Stimulated activated CD8-positive, alpha-beta memory T cell treated with anti-CD3 and anti-CD28 coated beads, Interleukin-12 subunit alpha, Interleukin-12 subunit beta, amount 100 ng/mL, for 1 hour (primary cell): ENCODE results near the gene NAIP.
"Not testable (repeated sequence)": the region's sequence is repeated elsewhere in the genome, so short reads cannot be mapped to it uniquely, and the experiment has no call there.

Experiments used
- DNase-seq: peaks from one replicate; pipeline ENCODE4 v3.0.0-alpha.2; 2020; ENCODE audit warnings: low read depth

NAIP gene, protein sequence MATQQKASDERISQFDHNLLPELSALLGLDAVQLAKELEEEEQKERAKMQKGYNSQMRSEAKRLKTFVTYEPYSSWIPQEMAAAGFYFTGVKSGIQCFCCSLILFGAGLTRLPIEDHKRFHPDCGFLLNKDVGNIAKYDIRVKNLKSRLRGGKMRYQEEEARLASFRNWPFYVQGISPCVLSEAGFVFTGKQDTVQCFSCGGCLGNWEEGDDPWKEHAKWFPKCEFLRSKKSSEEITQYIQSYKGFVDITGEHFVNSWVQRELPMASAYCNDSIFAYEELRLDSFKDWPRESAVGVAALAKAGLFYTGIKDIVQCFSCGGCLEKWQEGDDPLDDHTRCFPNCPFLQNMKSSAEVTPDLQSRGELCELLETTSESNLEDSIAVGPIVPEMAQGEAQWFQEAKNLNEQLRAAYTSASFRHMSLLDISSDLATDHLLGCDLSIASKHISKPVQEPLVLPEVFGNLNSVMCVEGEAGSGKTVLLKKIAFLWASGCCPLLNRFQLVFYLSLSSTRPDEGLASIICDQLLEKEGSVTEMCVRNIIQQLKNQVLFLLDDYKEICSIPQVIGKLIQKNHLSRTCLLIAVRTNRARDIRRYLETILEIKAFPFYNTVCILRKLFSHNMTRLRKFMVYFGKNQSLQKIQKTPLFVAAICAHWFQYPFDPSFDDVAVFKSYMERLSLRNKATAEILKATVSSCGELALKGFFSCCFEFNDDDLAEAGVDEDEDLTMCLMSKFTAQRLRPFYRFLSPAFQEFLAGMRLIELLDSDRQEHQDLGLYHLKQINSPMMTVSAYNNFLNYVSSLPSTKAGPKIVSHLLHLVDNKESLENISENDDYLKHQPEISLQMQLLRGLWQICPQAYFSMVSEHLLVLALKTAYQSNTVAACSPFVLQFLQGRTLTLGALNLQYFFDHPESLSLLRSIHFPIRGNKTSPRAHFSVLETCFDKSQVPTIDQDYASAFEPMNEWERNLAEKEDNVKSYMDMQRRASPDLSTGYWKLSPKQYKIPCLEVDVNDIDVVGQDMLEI (N-terminal part only)

DNA sequence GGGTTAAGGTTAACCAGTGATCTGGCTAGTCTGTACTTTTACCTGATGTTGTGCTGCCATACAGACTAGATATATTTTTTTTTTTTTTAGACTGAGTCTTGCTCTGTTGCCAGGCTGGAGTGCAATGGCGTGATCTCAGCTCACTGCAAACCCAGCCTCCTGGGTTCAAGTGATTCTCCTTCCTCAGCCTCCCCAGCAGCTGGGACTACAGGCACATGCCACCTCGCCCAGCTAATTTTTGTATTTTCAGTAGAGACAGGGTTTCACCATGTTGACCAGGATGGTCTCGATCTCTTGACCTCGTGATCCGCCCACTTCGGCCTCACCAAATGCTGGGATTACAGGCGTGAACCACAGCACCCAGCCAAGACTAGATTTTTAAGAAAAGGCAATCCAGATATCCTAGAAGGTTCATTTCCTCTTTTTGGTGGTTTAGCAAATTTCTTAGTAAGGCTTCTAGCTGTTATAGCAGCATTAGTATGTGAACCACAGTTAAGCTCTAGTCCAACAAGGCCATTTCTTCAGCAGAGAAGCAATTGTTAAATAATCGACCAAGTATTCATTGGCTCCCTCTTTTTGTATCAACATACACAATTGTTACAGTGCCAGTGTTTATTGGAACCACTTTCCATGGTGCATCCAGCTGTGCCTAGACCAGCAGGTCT, at the start of gene NAIP:
Gene NAIP, minus strand, starts transcription at position 51 of the 665 bp plus-strand sequence. CDS start 12,424 bp downstream, outside the sequence.
- DNase-seq = not testable (repeated sequence)

DNA sequence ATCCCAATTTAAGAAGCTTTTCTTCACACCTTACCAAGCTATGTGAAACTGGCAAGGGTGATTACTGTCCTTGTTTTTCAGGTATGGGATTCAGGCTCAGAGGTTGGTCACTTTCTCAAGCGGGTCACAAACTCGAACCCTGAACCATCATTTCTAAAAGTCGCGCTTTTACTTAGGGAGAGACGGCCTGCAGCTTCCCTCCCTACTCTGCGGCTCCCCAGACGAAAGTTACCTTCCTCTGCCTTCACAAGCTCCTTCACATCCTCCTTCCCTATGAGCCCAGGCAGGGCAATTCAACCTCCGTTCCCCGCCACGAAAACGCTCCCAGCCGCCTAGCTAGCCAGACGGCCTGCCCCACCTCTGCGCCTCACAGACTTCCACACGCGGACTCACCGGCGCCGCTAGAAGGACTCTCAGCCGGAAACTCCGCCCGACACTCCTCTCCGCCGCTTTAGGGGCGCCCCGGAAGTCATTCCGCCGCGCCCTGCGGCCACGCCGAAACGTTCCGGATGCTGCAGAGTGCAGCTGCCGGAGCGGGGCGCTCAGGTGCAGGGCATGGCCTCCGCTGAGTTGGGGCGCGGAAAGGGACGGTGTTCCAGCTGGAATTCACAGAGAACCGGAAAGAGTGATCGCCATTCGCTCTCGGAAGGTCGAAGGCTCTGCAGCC, 42.3 kb upstream of the NAIP start, which contains the start of gene GTF2H2:
Gene GTF2H2, minus strand, starts transcription at position 415 of the 667 bp plus-strand sequence. CDS start 4,913 bp downstream, outside the sequence.
- DNase-seq = not testable (repeated sequence)

DNA sequence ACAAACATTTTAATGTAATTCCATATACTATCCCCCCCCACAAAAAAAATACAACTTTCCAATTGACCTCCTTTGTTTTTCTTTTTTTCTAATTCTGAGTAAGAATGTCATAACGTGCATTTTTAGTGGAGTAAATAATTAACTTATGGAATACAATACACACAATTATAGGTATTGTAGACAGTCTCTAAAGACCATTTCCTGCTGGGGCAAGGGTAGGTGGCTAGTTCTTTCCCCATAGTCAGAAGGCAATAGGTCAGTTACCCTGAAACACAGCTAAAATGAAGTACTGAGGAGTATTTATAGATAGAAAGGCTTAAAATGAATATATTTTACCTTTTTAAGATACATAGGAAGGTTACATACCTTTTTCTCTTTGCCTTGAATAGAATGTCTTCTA, 36.2 kb upstream of the NAIP start:
- DNase-seq = not testable (repeated sequence)

DNA sequence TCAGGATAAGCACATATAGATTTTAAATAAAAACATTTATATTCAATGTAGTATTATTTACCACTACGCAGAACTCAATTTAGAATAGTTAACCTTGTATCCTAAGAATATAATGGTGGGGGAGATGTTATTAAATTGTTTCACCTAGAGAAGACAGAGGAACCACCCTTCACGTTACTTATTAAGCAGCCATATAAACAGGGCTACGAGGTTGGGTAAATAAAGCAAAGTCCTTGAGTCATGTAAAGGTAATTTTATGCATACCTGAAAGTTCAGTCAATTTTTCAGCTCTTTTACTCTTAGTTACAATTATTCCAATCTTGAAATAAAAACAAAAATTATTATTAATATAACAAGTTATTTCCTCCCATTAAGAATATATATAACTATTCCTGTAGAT, 34.3 kb upstream of the NAIP start:
- DNase-seq = not testable (repeated sequence)

DNA sequence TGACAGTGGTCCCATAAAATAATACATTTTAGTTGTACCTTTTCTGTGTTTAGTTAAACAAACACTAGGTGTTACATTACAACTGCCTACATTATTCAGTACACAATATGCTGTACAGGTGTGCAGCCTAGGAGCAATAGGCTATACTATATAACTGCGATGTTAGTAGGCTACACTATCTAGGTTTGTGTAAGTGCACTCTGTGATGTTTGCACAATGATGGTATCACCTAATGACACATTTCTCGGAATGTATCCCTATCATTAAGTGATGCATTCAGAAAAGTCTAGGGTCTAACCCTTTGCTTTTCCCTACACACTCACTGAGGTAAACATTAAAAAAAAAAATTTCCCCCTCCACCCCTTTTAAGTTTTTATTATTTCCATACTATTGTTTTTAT, 19.7 kb upstream of the NAIP start:
- not testable (repeated sequence) for DNase-seq

DNA sequence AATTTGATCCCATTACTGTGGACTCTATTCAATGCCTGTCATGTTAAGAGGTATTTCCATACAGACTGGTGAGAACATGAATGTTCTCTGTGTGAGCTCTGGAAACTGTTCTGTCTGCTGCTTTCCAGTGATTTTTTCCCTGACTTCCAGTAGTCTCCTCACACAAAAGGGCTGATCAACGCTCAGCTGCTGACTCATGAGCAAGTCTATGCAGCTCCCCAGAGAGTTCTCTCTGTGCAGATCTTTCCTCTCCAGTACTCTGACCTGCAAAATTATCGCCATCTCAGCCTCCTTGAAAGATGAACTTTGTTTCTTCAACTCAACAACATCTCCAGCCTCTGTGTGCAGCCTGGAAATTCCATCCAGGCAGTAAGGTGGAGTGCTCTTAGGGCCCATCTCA, 19.0 kb upstream of the NAIP start:
- not testable (repeated sequence) for DNase-seq

DNA sequence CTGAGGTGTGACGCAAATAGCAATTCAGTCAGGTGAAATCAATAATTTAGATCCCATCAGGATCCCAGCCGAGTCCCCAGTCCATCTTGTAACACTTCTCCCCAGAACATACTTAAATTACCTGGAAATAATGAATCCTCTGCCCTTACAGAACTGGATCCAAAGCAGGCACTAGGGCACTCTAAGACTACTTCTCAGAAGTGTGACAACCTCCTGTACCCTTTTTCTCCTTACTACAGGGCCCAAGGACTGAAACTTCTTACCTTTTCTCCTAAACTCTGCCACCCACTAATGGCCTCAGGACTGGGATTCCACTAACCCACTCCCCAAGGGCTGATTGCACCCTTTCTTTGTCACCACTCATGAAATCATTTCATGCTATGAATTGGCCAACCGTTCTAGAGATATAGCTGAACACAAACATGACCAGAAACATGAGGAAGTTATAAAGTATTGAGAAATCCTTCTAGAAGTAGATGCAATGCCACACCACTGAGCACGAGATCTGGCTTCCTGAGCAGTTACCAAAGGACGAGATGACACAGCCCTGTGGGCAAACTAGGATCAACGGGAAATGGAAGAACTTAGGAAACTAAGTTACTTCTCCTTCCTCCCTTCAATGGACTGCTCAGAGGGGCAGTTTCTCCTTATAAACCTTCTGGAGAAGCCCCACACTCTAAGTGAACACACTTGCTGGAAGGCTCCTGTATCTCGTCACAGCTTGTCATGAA, 6.1 kb upstream of the NAIP start:
- DNase-seq = not testable (repeated sequence)

DNA sequence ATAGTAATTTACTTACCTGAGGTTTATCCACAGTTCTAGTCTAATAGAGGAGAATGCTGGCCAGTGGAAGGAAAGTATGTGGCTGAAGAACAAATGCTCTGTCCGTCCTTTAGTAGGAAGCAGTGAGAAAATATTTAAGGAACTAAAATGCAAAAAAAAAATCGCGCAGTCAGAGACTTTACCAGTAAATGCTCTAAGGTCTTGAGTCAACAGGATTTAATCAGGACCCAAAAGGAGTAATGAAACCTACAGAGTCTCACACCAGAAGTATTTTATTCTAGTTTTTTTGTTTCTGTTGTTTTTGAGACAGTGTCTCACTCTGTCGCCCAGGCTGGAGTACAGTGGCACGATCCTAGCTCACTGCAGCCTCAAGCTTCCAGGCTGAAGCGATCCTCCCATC, 4.5 kb downstream of the NAIP start:
- DNase-seq = not testable (repeated sequence)

DNA sequence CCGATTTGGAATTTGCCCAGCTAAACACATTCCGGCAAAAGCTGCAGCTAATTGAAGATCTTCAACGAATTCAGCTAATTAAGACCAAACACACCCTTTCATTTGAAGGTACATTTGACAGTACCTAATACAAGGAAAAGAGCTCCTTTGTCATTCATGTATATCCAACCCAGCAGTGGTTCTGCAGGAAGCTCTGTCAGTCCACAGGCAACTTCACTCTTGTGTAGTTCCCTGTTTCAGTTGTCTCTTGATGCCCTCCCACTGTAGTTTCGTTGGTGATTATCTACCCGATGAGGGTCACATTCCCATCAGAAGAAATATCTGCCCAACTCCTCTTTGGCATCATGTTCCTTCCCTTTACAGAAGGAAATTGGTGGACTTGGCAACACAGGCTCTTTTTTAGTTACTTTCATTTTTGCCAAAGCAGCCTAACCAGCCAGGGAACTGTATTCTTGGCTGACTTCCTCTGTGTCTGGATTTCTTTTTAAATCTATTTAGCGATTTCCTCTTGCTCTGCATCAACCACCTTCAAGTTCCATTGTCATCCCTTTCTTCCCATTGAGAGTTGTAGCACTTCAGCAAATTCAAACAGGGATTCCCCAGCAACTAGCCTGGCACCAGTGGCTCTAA, 6.6 kb downstream of the NAIP start:
- not testable (repeated sequence) for DNase-seq

DNA sequence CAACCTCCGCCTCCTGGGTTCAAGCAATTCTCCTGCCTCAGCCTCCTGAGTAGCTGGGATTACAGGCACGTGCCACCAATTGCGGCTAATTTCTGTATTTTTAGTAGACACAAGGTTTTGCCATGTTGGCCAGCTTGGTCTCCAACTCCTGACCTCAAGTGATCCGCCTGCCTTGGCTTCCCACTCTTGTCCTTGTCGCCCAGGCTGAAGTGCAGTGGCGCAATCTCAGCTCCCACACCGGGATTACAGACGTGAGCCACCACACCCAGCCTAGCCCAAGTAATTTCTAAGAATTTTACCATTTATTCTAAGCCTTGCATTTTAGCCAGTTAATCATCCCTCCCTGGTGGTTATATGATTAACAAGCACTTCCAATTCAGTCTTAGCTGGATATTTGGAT, 11.0 kb downstream of the NAIP start:
- no peak for DNase-seq

DNA sequence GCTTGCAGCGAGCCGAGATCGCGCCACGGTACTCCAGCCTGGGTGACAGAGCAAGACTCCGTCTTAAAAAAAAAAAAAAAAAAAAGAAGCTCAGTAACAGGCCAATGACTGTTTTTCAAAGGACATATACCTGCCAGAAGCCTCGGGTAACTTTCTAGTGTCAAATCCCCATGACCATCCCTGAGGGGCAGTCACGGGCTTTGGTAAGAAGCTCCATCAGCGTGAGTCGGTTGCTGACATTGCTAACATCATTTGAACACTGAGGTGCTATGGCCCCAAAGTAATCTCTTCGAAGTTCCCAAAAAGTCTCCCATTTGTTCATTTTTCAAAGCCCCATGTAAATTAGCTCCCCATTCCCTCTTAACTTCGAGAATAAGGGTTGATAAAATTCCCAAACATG, 11.6 kb downstream of the NAIP start:
- no peak for DNase-seq

DNA sequence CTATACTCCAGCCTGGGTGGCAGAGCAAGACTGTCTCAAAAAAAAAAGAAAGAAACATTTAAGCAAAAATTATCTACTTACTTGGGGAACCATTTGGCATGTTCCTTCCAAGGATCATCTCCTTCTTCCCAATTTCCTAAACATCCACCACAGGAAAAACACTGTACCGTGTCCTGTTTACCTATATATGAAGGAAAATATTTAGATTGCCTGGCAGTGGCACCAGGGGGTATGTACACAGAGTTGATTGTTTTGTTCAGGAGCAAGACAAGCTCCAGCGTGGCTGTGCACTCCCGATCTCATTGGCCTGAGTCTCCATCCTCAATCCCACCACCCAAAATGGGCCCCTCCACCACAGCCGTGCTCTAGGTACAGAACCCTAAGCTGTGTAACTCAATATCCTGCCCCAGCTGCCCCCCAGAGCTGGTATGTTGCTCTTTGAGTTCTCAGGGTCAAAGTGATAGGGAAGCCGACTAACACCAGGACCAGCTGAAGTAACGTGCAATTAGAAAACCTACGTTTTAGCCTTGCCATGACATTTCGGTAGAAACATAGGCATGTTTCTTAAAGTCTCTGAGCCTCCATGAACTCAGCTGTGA, 13.8 kb downstream of the NAIP start:
- no peak for DNase-seq

DNA sequence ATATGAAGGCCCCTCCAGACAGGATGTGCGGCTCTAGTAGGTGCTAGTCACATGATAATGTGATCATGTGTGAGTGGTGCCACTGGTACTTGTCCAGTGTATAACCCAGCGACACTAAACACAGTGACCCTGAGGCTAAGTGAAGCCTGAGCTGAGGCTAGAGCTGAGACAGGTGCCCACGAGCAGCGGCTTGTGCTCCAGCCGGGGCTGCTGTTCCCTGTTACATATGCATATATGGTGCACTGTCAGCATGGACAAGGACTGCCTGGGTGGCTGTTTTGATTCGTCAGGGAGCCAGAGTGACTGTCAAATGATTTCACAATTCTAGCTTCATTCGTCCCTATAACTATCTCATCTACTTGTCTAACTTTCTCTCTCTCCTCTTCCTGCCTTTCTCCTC, 18.2 kb downstream of the NAIP start:
- DNase-seq = not testable (repeated sequence)

DNA sequence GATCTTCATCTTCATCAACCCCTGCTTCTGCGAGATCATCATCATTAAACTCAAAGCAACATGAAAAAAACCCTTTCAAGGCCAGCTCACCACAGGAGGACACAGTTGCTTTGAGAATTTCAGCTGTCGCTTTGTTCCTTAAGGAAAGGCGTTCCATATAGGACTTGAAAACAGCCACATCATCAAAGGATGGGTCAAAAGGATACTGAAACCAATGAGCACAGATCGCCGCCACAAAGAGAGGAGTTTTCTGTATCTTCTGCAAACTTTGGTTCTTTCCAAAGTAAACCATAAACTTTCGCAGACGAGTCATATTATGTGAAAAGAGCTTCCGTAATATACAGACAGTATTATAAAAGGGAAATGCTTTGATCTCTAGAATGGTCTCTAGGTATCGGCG, 40.3 kb downstream of the NAIP start:
- DNase-seq = not testable (repeated sequence)

DNA sequence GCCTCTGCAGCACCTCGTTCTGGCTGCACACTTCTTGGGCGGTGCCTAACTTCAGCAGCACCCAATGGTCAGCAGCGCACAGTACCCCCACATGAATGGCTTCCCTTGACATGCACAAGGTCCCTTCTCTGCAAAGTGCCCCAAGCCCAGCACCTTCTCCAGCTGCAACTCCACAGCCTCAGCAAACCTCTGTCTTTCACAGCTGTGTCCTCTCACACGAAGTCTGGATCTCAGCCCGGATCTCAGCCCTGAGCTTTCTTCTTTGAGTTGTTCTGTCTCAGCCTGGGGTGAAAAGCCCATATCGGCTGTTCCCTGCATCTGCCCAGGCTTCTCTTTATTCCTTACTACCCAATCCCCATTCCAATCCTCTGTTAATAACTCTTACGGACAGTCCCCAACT, 57.9 kb downstream of the NAIP start:
- not testable (repeated sequence) for DNase-seq

DNA sequence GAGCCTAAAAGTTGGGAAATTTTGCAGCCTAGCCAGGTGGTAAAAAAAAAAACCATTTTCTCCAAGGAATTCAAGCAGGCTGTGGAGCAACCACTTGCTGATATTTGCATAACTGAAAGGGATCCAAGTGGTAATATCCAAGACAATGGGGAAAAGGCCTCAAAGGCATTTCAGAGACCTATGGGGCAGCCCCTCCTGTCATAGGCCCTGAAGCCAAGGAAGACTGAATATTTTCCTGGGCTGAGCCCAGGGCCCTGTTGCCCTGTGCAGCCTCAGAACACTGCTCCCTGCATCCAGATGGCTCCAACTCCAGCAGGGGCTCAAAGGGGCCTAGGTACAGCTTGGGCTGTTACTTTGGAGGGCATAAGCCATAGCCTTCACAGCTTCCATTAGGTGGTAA, 60.6 kb downstream of the NAIP start:
- not testable (repeated sequence) for DNase-seq

DNA sequence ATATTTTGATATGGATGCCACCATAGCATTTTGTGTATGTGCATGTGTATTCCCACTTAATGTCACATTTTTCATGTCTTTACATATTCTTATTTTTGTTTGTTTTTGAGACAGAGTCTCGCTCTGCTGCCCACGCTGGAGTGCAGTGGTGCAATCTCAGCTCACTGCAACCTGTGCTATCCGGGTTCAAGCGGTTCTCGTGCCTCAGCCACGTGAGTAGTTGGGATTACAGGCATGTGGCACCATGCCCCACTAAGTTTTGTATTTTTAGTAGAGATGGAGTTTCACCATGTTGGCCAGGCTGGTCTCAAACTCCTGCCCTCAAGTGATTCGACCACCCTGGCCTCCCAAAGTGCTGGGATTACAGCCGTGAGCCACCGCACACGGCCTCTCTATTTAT, 72.1 kb downstream of the NAIP start:
- not testable (repeated sequence) for DNase-seq

DNA sequence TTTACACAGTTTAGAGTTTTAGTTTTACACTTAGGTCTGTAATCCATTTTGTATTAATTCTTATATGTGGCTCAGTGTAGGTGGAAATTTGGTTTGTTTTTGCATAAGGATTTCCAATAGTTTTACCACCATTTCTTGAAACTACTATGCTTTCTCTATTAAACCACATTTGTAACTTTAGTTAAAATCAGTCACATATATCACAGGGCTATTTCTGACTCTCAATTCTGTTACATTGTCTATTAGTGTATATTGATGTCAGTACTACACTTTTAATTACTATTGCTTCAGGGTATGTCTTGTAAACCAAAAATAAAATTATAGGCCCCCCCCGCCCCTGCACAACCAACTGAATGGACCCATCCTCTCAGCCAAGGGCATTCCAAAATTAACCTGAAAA, 92.6 kb downstream of the NAIP start:
- DNase-seq = not testable (repeated sequence)

DNA sequence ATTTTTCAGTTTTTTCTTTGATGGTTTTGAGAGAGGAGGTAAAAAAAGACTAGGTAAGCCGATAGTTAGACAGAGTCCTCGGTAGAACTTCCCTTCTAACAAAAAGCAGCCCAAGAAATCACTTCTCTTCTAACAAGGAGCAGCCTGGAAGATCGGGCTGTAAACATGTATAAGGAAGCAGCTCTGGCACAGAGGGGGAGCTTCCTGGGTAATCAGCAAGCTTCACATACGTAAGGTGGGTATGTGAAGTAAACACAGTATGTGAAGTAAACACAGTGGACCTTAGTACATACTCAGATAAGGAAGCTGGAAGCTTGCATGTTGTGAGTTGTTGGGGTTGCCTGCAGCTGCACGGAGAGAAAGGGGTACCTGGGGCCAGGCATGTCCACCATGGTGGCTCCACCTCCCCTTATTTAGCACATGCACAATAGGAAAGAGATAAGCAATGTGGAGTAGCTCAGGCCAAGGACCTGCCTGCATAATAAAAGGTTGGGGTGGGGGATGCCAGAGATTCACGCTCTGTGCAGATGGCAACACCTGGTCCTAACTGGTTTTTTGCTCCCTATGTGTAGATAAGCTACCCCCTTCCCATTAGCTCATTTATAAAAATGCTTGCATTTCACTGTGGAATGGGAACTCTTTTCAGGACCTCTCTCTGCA, 93.3 kb downstream of the NAIP start:
- not testable (repeated sequence) for DNase-seq
